ENCODE measurements around the gene TFIP11.

DNA sequence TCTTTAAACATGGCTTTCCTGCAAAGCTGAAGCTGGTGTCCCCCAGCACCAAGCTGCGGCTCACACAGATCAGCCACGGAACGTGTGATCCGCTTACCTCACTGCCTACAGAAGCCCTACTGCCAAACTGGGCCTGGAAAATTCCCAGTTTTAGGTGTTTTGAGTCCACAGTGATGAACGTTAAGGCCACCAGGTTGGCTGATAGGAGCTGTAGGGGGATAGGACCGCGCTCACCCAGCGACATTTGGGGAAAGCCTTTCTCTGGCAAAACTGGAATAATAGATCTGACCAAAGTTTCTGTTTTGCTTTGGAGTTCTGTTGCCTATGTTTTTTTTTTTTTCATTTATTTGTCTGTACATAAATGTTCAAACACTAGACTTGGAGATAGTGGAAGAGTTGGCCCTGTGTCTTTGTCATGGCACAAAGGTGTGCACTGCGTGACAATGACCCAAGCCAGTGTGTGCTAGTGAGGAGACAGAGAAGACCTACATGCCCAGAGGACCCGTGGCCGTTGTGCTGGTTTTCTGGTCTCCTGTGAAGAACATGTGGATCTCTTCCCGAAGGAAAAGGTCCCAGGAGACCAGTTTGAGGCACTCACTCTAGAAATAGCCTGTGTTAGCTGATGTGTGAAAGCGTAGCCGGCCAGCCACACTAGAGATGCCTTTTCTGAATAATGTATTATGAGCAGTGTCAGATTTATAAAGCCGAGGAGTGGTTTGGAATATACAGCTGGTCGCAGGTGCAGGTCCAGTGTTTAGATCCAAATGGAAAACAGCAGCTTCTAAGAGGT, 68.2 kb downstream of the TFIP11 start:
- no peak for TF ChIP-seq POLR2A (IDR thresholded peaks at IDR 0.05)
- TF ChIP-seq, protein P1, sequence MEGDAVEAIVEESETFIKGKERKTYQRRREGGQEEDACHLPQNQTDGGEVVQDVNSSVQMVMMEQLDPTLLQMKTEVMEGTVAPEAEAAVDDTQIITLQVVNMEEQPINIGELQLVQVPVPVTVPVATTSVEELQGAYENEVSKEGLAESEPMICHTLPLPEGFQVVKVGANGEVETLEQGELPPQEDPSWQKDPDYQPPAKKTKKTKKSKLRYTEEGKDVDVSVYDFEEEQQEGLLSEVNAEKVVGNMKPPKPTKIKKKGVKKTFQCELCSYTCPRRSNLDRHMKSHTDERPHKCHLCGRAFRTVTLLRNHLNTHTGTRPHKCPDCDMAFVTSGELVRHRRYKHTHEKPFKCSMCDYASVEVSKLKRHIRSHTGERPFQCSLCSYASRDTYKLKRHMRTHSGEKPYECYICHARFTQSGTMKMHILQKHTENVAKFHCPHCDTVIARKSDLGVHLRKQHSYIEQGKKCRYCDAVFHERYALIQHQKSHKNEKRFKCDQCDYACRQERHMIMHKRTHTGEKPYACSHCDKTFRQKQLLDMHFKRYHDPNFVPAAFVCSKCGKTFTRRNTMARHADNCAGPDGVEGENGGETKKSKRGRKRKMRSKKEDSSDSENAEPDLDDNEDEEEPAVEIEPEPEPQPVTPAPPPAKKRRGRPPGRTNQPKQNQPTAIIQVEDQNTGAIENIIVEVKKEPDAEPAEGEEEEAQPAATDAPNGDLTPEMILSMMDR (IDR thresholded peaks at IDR 0.05): no peak

All from vagina (tissue), 2 donors.